Measurements from ENCODE around the gene UTF1. TPM values are rescaled to one million over a fixed set of nuclear protein-coding genes. Genes with fewer than 3 reads are reported as not detected.

Gene UTF1
- polyA plus RNA-seq, 3 donors = 0.14 to 0.48 (median 0.24) TPM

GRCh38 chr10:133275684-133276092 lies 45.7 kb downstream of the UTF1 start:
- Histone ChIP-seq H3K4me1 (ENCODE audit: control insufficient read depth in 1 of 2, insufficient read depth in 2 of 2, low read length in 2 of 2) (peaks cover 66 to 73% of the 10 kb centered on the region in 2 donors), H3K27ac (ENCODE audit: low read depth in 1 of 2, low read length in 2 of 2) (peak overlapping the region; percentile 82 to 99), H3K27me3 (ENCODE audit: control insufficient read depth in 2 of 2, insufficient read depth in 2 of 2, low read length in 2 of 2) (no peaks in the 10 kb centered on the region), H2AFZ (ENCODE audit: insufficient read depth, low read depth, low read length, poor library complexity, severe bottlenecking) (no peak overlapping the region), H3K9me3 (replicated peaks in 1 of 2; ENCODE audit: control insufficient read depth in 1 of 2, insufficient read depth in 1 of 2, low read length in 2 of 2) (no peaks in the 10 kb centered on the region), H3K4me3 (replicated peaks in 1 of 3; ENCODE audit: low read depth in 2 of 3, low read length in 3 of 3) (peak overlapping the region; percentile 61 to 94 (median 81)), H3K36me3 (replicated peaks in 1 of 2; ENCODE audit: control insufficient read depth in 1 of 2, insufficient read depth in 2 of 2, low read length in 2 of 2) (peaks cover 32 to 34% of the 10 kb centered on the region in 2 donors), H3K4me2 (replicated peaks; ENCODE audit: extremely low read depth, low read length, poor library complexity, severe bottlenecking) (peak overlapping the region; percentile 99), H3K79me2 (ENCODE audit: insufficient read depth, low read length) (peaks cover 36% of the 10 kb centered on the region), H3K9ac (ENCODE audit: insufficient read depth, low read length, poor library complexity, severe bottlenecking) (peak overlapping the region; percentile 97), H4K20me1 (ENCODE audit: insufficient read depth, low read length) (peaks cover 53% of the 10 kb centered on the region)
- Mint-ChIP-seq H3K27me3 (ENCODE audit: low read depth in 3 of 3) (peaks cover 0 to 18% (median 2%) of the 10 kb centered on the region in 3 donors), H3K9me3 (peaks cover 0 to 2% (median 0%) of the 10 kb centered on the region in 7 donors), H3K4me1 (peaks cover 51% of the 10 kb centered on the region), H3K4me3 (peak overlapping the region; percentile 90 to 91), H3K27ac (peak overlapping the region; percentile 87 to 96 (median 94)), H3K36me3 (peaks cover 26 to 33% of the 10 kb centered on the region in 2 donors)
- peak; percentile 30 for TF ChIP-seq CTCF (IDR thresholded peaks at IDR 0.05)
- WGBS (ENCODE audit: insufficient coverage) = 2% methylated on average over 7 of the region's 12 CpGs
- peak; percentile 53 to 74 (median 61) for DNase-seq
- intact Hi-C loops (cut with micrococcal nuclease) = no loop called here

- Histone ChIP-seq H2AFZ (ENCODE audit: insufficient read depth, low read depth, low read length, poor library complexity, severe bottlenecking) (no peak overlapping the region), H3K4me3 (replicated peaks in 1 of 3; ENCODE audit: low read depth in 2 of 3, low read length in 3 of 3) (peak overlapping the region; percentile 61 to 94 (median 81)), H3K79me2 (ENCODE audit: insufficient read depth, low read length) (peaks cover 36% of the 10 kb centered on the region), H3K27me3 (ENCODE audit: control insufficient read depth in 2 of 2, insufficient read depth in 2 of 2, low read length in 2 of 2) (no peaks in the 10 kb centered on the region), H3K36me3 (replicated peaks in 1 of 2; ENCODE audit: control insufficient read depth in 1 of 2, insufficient read depth in 2 of 2, low read length in 2 of 2) (peaks cover 29 to 34% of the 10 kb centered on the region in 2 donors), H3K4me1 (ENCODE audit: control insufficient read depth in 1 of 2, insufficient read depth in 2 of 2, low read length in 2 of 2) (peaks cover 70 to 77% of the 10 kb centered on the region in 2 donors), H3K9ac (ENCODE audit: insufficient read depth, low read length, poor library complexity, severe bottlenecking) (peak overlapping the region; percentile 97), H3K27ac (ENCODE audit: low read depth in 1 of 2, low read length in 2 of 2) (peak overlapping the region; percentile 82 to 99), H3K9me3 (replicated peaks in 1 of 2; ENCODE audit: control insufficient read depth in 1 of 2, insufficient read depth in 1 of 2, low read length in 2 of 2) (no peaks in the 10 kb centered on the region), H4K20me1 (ENCODE audit: insufficient read depth, low read length) (peaks cover 49% of the 10 kb centered on the region), H3K4me2 (replicated peaks; ENCODE audit: extremely low read depth, low read length, poor library complexity, severe bottlenecking) (peak overlapping the region; percentile 99)
- DNase-seq = no peak
- TF ChIP-seq CTCF (IDR thresholded peaks at IDR 0.05) = no peak
- peaks cover 55% of the 10 kb centered on the region for H3K4me1 Mint-ChIP-seq
- WGBS (ENCODE audit: insufficient coverage) = 9% methylated on average over 3 of the region's 6 CpGs
- peak overlapping the region; percentile 90 to 91 for H3K4me3 Mint-ChIP-seq
- peaks cover 23 to 33% of the 10 kb centered on the region in 2 donors for H3K36me3 Mint-ChIP-seq
- H3K9me3 Mint-ChIP-seq = peaks cover 0 to 2% (median 0%) of the 10 kb centered on the region in 7 donors
- H3K27ac Mint-ChIP-seq = peak overlapping the region; percentile 87 to 96 (median 94)
- intact Hi-C loops (cut with micrococcal nuclease) = no loop called here
- peaks cover 0 to 18% (median 2%) of the 10 kb centered on the region in 3 donors for H3K27me3 Mint-ChIP-seq (ENCODE audit: low read depth in 3 of 3)
These were observed 46.0 kb downstream of the UTF1 start for GRCh38 chr10:133276100-133276434.

Data from CD14-positive monocyte (primary cell).